ENCODE measurements around the gene IL20.

DNA sequence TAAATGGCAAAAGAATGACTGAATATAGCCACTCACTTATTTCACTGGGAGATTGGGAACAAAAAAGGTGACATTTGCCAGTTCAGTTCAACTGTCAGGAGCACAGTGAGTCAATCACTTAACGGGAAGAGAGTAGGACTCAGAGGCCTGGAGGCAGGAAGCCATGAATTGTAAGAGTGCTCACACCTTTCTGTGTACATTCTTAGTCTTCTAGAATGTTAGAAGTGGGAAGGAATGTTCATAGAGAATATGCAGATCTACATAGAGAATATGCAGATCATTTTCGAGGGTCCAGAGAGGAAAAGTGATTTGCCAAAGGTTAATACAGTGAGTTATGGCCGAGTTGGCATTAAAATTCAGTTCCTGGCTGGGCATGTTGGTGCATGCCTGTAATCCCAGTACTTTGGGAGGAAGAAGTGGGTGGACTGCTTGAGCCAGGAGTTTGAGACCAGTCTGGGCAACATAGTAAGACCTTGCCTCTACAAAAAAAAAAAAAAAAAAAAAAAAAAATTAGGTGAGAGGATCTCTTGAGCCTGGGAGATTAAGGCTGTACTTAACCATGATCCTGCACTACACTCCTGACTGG lies 8.3 kb downstream of the IL20 start:
- TF ChIP-seq TAF1 (IDR thresholded peaks at IDR 0.05; ENCODE audit: low read depth, low read length): no peak
- no peak for TF ChIP-seq POLR2A (IDR thresholded peaks at IDR 0.05; ENCODE audit: low read depth, low read length)
- TF ChIP-seq POLR2AphosphoS5 (IDR thresholded peaks at IDR 0.05; ENCODE audit: low read depth, low read length): no peak
- no peak for TF ChIP-seq SPI1 (IDR thresholded peaks at IDR 0.05; ENCODE audit: low read depth, low read length)

Measured in GM12891 (cell line).